GM19351 (cell line): ENCODE data around the gene FAM83E.
"Not testable (repeated sequence)": the region's sequence is repeated elsewhere in the genome, so short reads cannot be mapped to it uniquely, and the experiment has no call there.

Experiments
- ATAC-seq: cut with Tn5 transposase; IDR thresholded peaks from one replicate; pipeline ENCODE4 v1.9.1; 2021; ENCODE audit warnings: mild to moderate bottlenecking, moderate library complexity; ENCODE audit not compliant: unreplicated experiment

FAM83E gene

DNA sequence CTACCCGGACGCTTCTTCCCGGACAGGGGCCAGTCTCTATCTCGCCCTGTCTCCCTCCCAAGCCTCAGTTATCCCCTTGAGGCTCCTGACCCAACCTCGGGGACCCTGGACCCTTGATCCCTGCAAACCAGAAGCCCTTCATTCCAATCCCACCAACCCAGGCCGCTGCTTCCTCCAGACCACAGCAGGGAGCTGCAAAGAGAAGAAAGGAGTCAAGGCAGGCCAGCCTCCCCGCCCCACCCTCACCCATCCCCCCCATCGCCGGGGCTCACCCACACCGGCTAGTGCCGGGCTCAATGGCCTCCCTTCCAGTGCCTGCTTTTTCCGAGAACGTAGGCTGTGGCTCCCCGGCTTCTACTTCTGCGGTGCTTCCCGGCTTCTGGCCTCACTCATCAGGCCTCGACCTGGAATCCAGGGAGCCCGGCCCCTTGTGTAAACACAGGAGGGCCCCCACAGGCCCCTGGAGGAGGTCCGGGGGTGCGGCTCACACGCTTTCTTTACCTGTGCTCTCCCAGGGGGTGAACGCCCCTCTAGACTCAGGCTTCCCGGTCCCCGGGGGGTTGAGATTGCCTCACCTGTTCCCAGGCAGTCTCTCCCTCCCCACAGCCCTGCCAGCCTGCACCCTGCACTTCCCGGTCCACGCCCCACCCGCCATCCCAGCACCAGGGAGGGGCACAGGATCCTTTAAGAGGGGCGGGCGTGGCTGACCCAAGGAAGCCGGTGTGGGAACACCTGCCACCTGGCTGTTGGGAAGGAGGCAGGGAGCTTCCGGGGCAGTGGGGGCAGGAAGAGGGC, at the start of gene FAM83E:
Gene FAM83E (minus strand): TSS at position 641 of the 795 bp plus-strand sequence. CDS start 1,704 bp downstream, outside the sequence.
- no peak for ATAC-seq

DNA sequence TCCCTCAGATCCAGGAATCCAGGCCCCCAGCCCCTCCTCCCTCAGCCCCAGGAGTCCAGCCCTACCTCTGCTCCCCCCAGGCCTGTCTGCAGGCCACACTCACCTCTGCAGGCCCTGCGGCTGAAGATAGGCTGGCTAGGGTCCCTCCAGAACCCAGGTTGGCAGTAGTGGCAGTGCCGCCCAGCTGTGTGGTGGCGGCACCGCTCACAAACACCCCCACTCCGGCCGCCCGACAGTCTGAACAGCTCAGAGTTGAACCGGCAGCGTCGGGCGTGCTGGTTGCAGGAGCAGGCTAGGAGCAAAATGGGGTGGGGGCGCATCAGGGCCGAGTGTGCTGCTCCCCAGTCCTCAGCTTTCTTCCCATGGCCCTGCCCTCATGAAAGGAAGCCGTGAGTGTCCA, 49.6 kb upstream of the FAM83E start:
- no peak for ATAC-seq

DNA sequence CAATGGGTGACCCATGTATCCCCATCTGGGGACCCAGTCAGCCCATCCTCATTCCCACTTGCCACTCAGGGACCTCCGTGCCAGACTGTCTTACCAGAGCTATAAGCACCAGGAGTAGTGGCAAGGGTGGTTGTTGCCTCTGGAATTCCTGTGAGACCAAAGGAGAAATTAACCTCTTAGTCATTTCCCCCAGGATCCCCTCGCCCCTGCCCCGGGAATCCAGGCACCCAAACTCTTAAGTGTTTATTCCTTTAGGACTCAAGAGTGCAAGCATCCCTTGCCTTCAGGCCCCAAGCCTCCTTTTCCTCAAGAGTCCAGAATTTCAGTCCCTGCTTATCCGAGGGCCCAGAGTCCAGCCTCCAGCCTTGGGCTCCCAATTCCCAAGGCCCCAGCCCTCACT, 48.8 kb upstream of the FAM83E start:
- ATAC-seq = no peak

DNA sequence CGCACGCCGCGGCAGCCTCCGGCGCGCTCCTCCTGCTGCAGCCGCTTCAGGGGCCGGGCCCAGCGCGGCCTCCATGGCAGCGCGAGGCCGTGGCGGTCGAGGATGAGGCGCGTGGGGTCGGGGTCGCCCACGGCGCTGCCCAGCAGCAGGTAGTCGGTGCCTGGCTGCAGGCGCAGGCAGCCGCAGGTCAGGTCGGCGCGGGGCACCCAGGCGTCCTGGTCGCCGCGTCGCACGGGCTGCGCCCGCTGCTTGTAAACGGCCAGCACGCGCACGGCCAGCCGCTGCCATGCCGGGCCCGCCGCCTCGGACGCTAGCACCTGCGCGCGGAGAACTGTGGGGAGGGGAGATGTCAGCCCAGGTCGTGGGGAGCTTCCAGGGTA, 46.8 kb upstream of the FAM83E start:
- no peak for ATAC-seq

DNA sequence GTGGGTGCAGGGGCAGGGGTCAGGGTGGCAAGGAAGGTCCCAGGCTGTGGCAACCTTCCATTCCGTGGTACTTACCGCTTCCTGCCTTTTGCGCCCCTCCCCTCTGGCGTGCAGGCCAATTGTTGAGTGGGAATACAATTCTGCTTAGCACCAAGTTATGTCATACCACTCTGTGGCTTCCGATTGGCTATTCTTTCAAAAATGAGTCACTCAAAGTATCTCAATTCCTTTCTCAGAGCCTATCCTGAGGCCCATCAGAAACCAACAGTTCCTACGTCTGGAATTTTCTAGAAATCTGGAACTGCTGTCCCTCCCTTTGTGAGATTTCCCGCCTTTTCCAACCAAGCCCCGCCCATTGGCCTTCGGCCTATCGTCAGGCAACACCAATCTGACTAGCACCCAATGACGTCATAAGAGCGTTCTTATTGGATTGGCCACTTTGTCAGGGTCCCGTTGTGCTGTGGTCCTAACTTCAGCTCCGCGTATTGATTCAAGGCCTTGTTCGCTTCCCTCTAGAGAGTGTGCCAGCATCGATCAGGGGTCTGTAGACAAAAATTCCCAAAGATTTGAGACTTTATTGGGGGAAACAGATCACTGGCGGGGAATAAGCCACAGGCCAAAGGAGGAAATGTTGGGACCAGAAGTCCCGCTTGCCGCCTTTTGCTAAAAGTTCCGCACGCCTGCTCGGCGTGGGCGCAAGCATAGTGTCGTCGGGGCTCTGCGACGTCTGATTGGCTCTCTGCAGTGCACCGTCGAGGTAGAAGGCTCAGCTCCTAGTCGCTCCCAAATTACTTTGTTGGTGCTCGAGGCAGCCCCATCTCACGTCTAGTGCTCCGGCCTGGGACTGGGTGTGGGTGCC, 46.2 kb upstream of the FAM83E start:
- ATAC-seq = peak; percentile 77

DNA sequence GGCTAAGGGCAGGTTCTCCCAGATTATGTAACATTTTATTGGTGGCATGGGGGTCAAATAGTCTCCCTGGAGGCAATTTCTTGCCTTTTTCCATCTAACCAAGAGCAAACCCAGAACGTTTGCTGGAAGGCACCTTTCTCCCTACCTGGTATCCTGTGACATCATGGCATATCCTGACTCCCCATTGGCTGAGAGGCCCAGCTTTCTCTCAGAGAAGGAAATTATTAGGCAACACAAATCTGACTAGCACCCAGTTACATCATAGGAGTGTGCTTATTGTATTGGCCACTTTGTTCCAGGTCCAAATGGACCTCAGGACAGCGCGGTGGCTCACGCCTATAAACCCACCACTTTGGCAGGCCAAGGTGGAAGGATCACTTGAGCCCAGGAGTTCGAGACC, 44.9 kb upstream of the FAM83E start:
- no peak for ATAC-seq

DNA sequence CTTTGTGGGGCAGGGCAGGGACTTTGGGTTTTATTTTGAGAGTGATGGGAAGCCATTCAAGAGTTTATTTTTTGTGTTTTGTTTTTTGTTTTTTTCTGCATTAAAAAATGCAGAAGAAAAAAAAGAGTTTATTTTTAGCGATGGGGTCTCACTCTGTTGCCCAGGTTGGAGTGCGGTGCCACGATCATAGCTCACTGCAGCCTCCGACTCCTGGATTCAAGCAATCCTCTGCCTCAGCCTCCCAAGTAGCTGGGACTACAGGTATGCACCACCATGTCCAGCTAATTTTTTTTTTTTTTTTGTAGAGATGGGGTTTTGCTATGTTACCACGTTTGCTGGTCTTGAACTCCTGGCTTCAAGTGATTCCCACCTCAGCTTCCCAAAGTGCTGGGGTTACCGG, 43.6 kb upstream of the FAM83E start:
- ATAC-seq = no peak

DNA sequence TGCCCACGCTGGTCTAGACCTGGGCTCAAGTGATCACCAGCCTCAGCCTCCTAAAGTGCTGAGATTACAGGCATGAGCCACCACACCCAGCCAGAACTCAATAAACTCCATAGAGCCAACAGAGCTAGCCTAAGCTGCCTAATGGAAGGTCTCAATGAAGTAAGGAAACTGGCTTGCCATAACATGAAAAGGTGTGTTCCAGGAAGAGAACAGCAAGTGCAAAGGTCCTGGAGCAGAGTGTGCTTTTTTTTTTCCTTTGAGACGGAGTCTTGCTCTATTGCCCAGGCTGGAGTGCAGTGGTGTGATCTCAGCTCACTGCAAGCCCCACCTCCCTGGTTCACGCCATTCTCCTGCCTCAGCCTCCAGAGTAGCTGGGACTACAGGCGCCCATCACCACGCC, 43.0 kb upstream of the FAM83E start:
- ATAC-seq = not testable (repeated sequence)

DNA sequence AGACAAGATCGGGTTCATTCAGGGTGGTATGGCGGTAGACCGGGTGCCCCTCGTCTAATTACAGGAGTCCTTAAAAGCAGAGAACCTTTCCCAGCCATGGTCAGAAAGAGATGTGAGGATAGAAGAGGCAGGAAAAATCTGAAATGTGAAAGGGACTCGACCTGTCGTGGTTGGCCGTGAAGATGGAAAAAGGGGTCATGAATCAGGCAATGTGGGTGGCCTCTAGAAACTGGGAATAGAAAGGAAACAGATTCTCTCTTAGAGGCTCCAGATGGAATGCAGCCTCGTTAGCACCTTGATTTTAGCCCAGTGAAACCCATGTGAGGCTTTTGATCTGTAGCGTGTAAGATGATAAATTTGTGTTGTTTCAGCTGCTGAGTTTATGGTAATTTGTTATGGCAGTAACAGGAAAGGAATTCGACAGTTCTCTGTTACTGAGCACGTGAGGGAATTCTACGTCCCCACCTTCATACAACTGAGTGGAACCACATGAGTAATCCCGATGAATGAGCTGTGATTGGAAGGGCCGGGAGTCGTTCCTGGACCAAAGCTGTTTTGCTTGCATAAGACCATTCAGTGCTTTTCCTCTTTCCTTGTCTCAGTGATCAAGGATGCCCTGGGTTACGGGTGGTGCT, 42.1 kb upstream of the FAM83E start:
- ATAC-seq = no peak

DNA sequence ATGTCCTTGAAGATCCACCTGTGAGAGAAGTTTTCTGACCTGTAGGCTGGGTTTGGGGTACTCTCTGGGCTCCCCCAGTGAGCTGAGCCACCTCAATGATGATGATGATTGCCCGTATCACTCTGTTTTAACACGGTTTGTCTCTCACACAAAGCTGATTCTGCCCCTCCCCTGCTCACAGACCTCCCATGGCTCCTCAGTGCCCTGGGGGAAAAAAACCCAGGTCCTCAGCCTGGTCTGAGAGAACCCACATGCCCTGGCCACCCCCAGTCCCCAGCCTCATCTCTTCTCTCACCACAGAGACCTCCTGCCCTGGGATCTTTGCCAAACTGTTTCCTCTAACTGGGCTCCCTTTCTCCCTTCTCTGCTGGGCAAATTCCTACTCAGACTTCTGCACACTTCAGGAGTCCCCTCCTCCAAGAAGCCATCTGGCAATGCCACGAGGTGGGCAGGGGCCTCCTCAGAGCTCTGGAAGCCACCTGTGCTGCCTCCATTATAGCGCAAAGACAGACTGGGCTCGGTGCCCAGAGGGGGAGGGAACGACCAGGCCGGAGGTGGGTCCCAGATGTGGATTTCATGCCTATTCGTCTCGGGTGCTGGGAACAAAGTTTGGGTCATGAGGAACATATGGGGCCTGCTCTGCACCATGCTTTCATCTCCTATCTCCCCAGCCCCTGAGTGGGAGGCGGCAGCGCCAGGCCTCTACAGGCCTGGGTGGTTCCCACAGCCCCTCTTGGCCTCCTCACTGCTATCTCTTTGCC, 39.6 kb upstream of the FAM83E start:
- no peak for ATAC-seq

DNA sequence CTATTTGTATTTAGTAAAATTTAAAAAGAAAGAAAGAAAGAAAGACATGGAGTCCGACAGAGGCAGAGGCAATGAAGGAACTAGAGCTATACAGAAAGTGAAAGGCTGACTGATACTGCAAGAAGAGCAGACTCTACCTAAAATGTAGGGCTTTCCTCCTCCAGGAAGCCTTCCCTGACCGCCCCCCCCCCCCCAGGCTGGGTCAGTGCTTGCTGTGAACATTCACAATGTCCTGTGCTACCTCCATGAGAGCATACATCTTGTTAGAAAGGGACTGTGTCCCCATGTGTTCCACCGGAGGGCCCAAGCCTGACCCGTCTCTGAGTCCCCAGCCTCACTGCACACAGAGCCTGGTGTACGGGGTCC, 36.8 kb upstream of the FAM83E start:
- no peak for ATAC-seq

DNA sequence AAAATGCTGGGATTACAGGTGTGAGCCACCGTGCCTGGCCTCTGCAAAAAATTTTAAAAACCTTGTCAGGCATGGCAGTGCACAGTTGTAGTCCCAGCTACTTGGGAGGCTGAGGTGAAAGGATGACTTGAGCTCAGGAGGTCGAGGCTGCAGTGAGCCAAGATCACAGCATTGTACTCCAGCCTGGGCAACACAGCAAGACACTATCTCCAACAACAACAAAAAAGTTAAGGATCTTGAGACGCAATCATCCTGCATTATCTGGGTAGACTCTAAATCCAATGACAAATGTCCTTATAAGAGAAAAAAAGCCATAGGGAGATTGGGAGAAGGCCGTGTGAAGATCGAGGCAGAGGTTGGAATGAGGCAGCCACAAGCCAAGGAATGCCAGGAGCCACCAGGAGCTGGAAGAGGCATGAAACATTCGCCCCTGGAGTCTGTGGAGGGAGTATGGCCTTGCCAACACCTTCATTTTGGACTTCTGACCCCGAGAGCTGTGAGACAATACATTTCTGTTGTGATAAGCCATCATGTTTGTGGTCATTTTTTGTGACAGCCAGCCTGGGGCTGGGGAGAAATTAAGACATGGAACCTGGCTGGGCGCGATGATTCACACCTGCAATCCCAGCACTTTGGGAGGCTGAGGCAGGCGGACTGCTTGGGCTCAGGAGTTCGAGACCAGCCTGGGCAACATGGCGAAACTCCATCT, 36.3 kb upstream of the FAM83E start:
- ATAC-seq = no peak

DNA sequence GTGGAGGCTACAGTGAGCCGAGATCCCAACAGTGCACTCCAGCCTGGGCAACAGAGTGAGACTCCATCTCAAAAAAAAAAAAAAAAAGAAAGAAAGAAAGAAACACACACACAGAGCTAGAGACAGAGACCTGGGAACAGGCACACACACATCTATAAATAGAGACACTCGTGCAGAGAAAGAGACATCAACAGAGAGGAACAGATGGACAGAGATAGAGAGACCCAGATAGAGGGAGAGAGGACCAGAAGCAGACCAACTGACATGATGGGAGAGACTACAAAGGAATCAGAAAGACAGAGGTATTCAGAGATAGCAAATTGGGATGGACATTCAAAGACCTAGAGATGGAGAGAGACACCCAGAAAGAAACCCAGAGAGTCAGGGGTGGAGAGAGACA, 33.3 kb upstream of the FAM83E start:
- no peak for ATAC-seq

DNA sequence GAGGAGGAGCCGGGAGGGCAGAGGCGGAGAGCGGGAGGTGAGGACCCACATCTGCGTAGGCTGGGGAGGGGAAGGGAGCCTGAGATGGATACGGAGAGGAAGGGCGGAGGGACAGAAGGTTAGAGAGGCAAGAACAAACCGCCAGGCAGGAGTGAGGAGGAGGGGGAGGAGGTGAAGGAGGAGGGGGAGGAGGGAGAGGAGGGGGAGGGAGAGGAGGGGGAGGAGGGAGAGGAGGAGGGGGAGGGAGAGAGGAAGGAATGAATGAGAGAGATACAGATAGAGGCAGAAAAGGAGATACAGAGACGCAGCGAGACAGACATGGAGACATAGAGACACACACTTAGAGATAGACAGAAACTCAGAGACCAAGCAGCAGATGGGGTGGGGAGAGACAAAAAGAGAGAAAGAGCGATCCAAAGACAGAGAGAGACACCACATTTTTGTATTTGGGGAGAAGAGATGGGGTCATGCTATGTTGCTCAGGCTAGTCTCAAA, 31.9 kb upstream of the FAM83E start:
- ATAC-seq = no peak

DNA sequence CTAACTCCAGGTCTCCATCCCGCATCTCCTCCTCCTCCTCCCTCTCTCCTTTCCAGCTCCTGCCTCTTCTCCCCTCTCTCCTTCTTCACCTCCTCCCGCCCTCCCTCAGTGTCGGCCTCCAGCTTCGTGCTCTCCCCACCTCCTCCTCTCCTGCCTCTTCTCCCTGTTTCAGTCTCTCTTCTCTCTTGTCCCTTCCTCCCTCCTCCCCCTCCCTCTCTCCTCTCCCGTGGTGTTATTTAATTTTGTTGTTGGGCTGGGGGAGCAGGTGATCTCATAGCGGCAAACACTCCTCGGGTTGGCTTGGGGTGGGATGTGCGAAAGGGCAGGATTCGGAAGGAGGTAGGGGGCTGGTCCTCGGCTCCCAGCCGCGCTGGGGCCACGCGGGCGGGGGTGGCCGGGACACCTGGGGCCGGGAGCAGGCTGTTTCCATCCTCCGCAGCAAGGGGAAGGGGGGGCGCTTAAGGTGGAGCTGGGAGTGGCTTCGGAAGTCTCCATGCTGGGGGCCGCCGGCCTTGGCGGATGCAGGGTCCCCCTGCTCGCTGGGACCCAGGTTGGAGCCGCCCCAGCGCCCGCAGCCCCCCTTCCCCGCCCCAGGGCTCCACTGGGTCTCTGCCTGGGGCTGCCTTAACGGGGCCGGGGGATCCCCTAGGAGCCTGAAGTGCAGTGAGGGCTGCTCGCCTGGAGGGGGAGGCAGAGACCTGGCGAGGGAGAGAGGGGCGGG, 31.3 kb upstream of the FAM83E start, which contains the start of gene CA11:
Gene CA11 (minus strand): TSS at position 187 of the 721 bp plus-strand sequence. CDS start 555 bp downstream, outside the sequence.
- peak; percentile 59 for ATAC-seq

DNA sequence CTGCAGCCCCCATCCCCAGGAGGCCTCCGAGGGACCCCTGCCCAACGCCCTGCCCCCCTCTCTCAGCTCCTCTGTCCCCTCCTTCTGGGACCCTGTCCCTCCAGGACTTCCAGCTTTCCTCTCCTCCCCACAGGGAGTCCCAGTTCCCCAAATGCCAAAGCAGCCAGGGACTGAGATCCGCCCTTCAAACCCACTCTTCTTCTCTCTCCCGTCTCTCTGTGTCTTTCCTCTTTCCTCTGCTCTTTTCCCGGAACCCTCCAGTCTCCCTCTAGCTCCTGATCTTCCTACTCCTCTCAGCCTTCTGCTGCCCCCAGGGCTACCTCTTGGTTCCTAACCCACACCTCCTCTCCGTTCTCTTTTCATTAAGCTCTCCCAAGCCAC, 30.7 kb upstream of the FAM83E start:
- no peak for ATAC-seq

DNA sequence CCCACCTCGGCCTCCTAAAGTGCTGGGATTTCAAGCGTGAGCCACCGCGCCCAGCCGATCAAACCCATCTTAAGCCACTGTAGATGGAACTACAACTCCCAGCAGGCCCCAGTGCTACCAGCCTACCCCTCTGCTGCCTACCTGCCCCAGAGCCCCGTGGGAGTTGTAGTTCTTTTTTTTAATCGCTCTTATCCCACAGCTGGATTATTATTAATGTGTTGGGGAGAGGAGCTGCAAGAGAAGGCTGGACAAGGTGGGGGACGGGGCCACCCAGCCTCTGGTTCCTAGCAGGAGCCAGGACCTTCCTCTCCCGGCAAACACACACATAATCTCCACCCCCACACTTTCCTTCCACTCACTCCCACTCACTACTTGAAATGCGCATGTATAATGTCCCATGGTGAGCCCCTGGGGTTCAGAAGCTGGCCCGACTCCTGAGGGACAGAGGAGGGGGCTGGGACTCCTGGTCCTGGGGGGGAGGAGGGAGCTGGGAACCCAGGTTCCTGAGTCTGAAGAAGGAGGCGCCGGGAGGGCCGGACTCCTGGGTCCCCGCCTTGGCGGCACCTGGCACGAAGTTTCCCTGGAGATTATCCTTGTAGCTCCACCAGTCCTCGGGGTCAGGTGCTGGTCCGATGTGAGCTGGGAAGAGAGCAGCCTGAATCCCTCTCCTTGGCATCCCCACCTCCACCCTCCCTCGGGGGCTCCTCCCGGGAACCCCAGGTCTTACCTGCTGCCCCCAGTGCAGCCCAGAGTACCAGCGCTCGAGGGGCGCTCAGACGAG, 30.2 kb upstream of the FAM83E start:
- ATAC-seq = peak; percentile 54

DNA sequence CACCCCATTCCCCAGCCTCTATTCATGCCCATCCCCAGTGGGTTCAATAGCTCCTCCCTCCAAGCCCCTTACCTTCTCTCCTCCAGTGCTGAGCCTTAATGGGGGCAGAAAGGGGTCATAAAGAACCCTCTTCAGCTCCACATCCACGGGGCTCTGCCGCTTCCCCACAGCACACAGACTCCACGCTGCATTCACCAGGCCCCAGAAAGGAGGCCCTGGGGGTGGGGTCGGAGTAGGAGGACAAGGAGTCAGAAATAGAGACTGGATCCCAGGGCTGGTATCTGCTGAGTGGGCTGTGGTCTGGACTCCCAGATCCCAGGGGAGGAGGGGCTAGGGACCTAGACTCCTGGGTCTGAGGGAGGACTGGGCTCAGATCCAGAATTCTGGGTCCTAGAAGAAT, 29.5 kb upstream of the FAM83E start:
- no peak for ATAC-seq

DNA sequence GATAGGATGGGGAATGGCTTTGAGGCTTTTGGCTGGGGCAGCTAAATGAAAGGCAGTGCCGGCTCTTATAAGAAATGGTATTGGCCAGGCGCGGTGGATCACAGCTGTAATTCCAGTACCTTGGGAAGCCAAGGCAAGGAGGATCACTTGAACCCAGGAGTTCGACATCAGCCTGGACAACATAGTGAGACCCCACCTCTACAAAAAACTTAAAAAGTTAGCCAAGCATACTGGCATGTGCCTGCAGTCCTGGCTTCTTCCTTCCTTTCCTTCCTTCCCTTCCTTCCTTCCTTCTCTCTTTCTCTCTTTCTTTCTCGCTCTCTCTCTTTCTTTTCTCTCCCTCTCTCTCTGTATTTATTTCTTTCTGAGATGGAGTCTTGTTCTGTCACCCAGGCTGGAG, 28.0 kb upstream of the FAM83E start:
- no peak for ATAC-seq
